Measurements from ENCODE around the gene SMAD7.

SMAD7 gene

DNA sequence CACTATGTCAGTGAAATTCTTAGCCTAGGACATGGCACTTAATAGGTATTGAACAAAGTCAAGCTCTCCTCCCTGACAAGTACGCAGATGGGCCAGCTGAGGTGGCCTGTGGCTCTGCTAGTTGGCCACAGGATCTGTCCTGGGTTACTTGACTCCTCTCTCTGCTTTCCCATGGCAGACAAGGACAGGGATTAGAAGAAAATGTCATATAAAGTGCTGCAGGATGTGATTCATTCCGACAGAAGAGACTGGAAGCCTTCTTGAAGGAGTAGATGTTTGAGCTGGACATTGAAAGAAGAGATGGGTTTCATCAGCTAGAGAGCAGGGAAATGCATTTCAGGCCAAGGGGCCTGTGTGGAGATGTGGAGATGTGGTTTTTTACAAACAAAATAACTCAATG lies 46.7 kb downstream of the SMAD7 start:
- TF ChIP-seq ZNF274 (IDR thresholded peaks at IDR 0.05; ENCODE audit: low read depth, low read length), result no peak
- no peak for TF ChIP-seq YY1 (IDR thresholded peaks at IDR 0.05; ENCODE audit: insufficient read depth, insufficient read length)
- TF ChIP-seq SUZ12 (IDR thresholded peaks at IDR 0.05; ENCODE audit: extremely low read depth, insufficient read depth, insufficient read length), result no peak
- no peaks in the 10 kb centered on the region for H3K36me3 ChIP-seq (ENCODE audit: insufficient read depth, insufficient read length, low read length)
- H3K4me3 ChIP-seq (ENCODE audit: insufficient read length, low read depth), result no peak overlapping the region
- no peak for DNase-seq (ENCODE audit: low read depth, low spot score)
- no peak overlapping the region for H3K9ac ChIP-seq (ENCODE audit: insufficient read length, low read depth)
- peaks cover 25% of the 10 kb centered on the region; the same call in 1 of the 2 replicates for H3K9me3 ChIP-seq (ENCODE audit: insufficient read depth, low read length)
- H3K4me1 ChIP-seq (ENCODE audit: insufficient read depth, insufficient read length), result peaks cover 3% of the 10 kb centered on the region
- H3K27me3 ChIP-seq (ENCODE audit: insufficient read depth, insufficient read length), result no peaks in the 10 kb centered on the region

DNA sequence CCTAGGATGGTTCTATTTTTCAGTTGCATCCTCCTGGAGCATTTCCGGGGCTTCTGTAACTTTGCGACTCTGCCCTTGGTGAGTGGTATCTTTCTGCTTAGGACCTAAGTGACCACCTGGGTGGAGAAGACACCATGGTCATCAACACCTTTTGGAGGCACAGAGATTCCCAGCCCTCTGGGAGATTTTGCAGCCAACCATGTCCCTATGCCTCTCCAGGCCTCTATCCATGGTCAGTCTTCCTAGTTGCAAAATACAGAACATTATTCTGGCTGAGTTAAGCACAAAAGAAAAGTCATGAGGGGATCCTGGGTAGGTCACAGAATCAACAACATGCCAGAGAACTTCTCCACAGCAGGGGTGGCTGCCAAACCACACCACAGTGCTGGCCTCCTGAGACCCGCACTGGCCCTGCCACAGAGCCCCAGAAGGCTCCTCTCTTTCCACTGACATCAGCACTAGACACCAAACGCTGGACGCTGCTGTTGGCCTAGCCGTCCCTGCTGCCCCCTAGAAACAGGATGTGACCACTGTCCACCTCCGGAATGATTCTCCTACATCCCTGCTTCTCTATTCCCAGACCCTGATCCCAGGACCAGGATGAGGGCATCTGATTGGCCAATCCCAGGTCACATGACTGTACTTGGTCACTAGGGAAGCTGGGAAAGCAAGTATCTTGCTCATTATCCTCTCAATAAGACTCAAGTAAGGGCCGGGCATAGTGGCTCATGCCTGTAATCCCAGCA lies 47.7 kb downstream of the SMAD7 start:
- no peaks in the 10 kb centered on the region for H3K36me3 ChIP-seq (ENCODE audit: insufficient read depth, insufficient read length, low read length)
- peaks cover 3% of the 10 kb centered on the region for H3K4me1 ChIP-seq (ENCODE audit: insufficient read depth, insufficient read length)
- no peak for TF ChIP-seq ZNF274 (IDR thresholded peaks at IDR 0.05; ENCODE audit: low read depth, low read length)
- TF ChIP-seq SUZ12 (IDR thresholded peaks at IDR 0.05; ENCODE audit: extremely low read depth, insufficient read depth, insufficient read length), result no peak
- no peak for TF ChIP-seq YY1 (IDR thresholded peaks at IDR 0.05; ENCODE audit: insufficient read depth, insufficient read length)
- no peak overlapping the region for H3K4me3 ChIP-seq (ENCODE audit: insufficient read length, low read depth)
- peaks cover 25% of the 10 kb centered on the region; the same call in 1 of the 2 replicates for H3K9me3 ChIP-seq (ENCODE audit: insufficient read depth, low read length)
- no peak overlapping the region for H3K9ac ChIP-seq (ENCODE audit: insufficient read length, low read depth)
- DNase-seq (ENCODE audit: low read depth, low spot score), result no peak
- H3K27me3 ChIP-seq (ENCODE audit: insufficient read depth, insufficient read length), result no peaks in the 10 kb centered on the region

- H3K4me3 ChIP-seq (ENCODE audit: insufficient read length, low read depth), result no peak overlapping the region
- TF ChIP-seq ZNF274 (IDR thresholded peaks at IDR 0.05; ENCODE audit: low read depth, low read length) (no peak), YY1 (IDR thresholded peaks at IDR 0.05; ENCODE audit: insufficient read depth, insufficient read length) (no peak), SUZ12 (IDR thresholded peaks at IDR 0.05; ENCODE audit: extremely low read depth, insufficient read depth, insufficient read length) (no peak)
- DNase-seq (ENCODE audit: low read depth, low spot score), result no peak
- no peaks in the 10 kb centered on the region for H3K36me3 ChIP-seq (ENCODE audit: insufficient read depth, insufficient read length, low read length)
- H3K27me3 ChIP-seq (ENCODE audit: insufficient read depth, insufficient read length), result no peaks in the 10 kb centered on the region
- H3K9me3 ChIP-seq (ENCODE audit: insufficient read depth, low read length), result peaks cover 25% of the 10 kb centered on the region; the same call in 1 of the 2 replicates
- peaks cover 6% of the 10 kb centered on the region for H3K4me1 ChIP-seq (ENCODE audit: insufficient read depth, insufficient read length)
- H3K9ac ChIP-seq (ENCODE audit: insufficient read length, low read depth), result no peak overlapping the region
Measured at GRCh38 chr18:48902023-48902855, 48.5 kb downstream of the SMAD7 start.

- no peaks in the 10 kb centered on the region for H3K27me3 ChIP-seq (ENCODE audit: insufficient read depth, insufficient read length)
- TF ChIP-seq ZNF274 (IDR thresholded peaks at IDR 0.05; ENCODE audit: low read depth, low read length) (no peak), YY1 (IDR thresholded peaks at IDR 0.05; ENCODE audit: insufficient read depth, insufficient read length) (no peak), SUZ12 (IDR thresholded peaks at IDR 0.05; ENCODE audit: extremely low read depth, insufficient read depth, insufficient read length) (no peak)
- H3K4me3 ChIP-seq (ENCODE audit: insufficient read length, low read depth), result no peak overlapping the region
- no peaks in the 10 kb centered on the region for H3K36me3 ChIP-seq (ENCODE audit: insufficient read depth, insufficient read length, low read length)
- no peak for DNase-seq (ENCODE audit: low read depth, low spot score)
- peaks cover 6% of the 10 kb centered on the region for H3K4me1 ChIP-seq (ENCODE audit: insufficient read depth, insufficient read length)
- no peak overlapping the region for H3K9ac ChIP-seq (ENCODE audit: insufficient read length, low read depth)
- peaks cover 25% of the 10 kb centered on the region; the same call in 1 of the 2 replicates for H3K9me3 ChIP-seq (ENCODE audit: insufficient read depth, low read length)
Measured at GRCh38 chr18:48901145-48902022, 49.4 kb downstream of the SMAD7 start.

- no peak overlapping the region for H3K4me3 ChIP-seq (ENCODE audit: insufficient read length, low read depth)
- TF ChIP-seq YY1 (IDR thresholded peaks at IDR 0.05; ENCODE audit: insufficient read depth, insufficient read length), result no peak
- no peak for TF ChIP-seq SUZ12 (IDR thresholded peaks at IDR 0.05; ENCODE audit: extremely low read depth, insufficient read depth, insufficient read length)
- no peak for TF ChIP-seq ZNF274 (IDR thresholded peaks at IDR 0.05; ENCODE audit: low read depth, low read length)
- H3K27me3 ChIP-seq (ENCODE audit: insufficient read depth, insufficient read length), result no peaks in the 10 kb centered on the region
- DNase-seq (ENCODE audit: low read depth, low spot score), result no peak
- peaks cover 6% of the 10 kb centered on the region for H3K4me1 ChIP-seq (ENCODE audit: insufficient read depth, insufficient read length)
- H3K9me3 ChIP-seq (ENCODE audit: insufficient read depth, low read length), result peaks cover 19% of the 10 kb centered on the region; the same call in 1 of the 2 replicates
- H3K36me3 ChIP-seq (ENCODE audit: insufficient read depth, insufficient read length, low read length), result no peaks in the 10 kb centered on the region
- no peak overlapping the region for H3K9ac ChIP-seq (ENCODE audit: insufficient read length, low read depth)
Measured at GRCh38 chr18:48900469-48900868, 50.3 kb downstream of the SMAD7 start.

GRCh38 chr18:48899558-48900174 lies 51.1 kb downstream of the SMAD7 start:
- TF ChIP-seq SUZ12 (IDR thresholded peaks at IDR 0.05; ENCODE audit: extremely low read depth, insufficient read depth, insufficient read length) (no peak), YY1 (IDR thresholded peaks at IDR 0.05; ENCODE audit: insufficient read depth, insufficient read length) (no peak), ZNF274 (IDR thresholded peaks at IDR 0.05; ENCODE audit: low read depth, low read length) (no peak)
- DNase-seq (ENCODE audit: low read depth, low spot score), result no peak
- H3K4me1 ChIP-seq (ENCODE audit: insufficient read depth, insufficient read length), result peaks cover 6% of the 10 kb centered on the region
- H3K9me3 ChIP-seq (ENCODE audit: insufficient read depth, low read length), result peaks cover 11% of the 10 kb centered on the region; the same call in 1 of the 2 replicates
- no peaks in the 10 kb centered on the region for H3K36me3 ChIP-seq (ENCODE audit: insufficient read depth, insufficient read length, low read length)
- H3K27me3 ChIP-seq (ENCODE audit: insufficient read depth, insufficient read length), result no peaks in the 10 kb centered on the region
- no peak overlapping the region for H3K4me3 ChIP-seq (ENCODE audit: insufficient read length, low read depth)
- no peak overlapping the region for H3K9ac ChIP-seq (ENCODE audit: insufficient read length, low read depth)
